ENCODE data around the gene EID2. TPM values are rescaled to one million over a fixed set of nuclear protein-coding genes. Genes with fewer than 3 reads are reported as not detected.

EID2 gene
- total RNA-seq, 1 donor from 2014 or later = 17.2 TPM

GRCh38 chr19:39497996-39498797 lies 41.8 kb downstream of the EID2 start:
- Mint-ChIP-seq H3K27me3 (ENCODE audit: low read depth, unreplicated experiment) (peaks cover 45% of the 10 kb centered on the region), H3K9me3 (ENCODE audit: unreplicated experiment) (peaks cover 4% of the 10 kb centered on the region), H3K4me1 (ENCODE audit: low read depth, unreplicated experiment) (peaks cover 5% of the 10 kb centered on the region), H3K36me3 (ENCODE audit: low read depth, unreplicated experiment) (no peaks in the 10 kb centered on the region), H3K27ac (ENCODE audit: unreplicated experiment) (peak overlapping the region; percentile 64), H3K4me3 (ENCODE audit: unreplicated experiment) (peak overlapping the region; percentile 48)
- H3K9me3 ChIP-seq (ENCODE audit: insufficient read depth, low read depth, low read length) = no peaks in the 10 kb centered on the region
- H3K4me3 ChIP-seq (ENCODE audit: insufficient read depth, low read depth, low read length) = peak overlapping the region; percentile 30
- H4K20me1 ChIP-seq (ENCODE audit: insufficient read depth, low read length) = no peaks in the 10 kb centered on the region
- peak overlapping the region; percentile 79 for H3K4me2 ChIP-seq (ENCODE audit: low read length)
- no peaks in the 10 kb centered on the region for H3K36me3 ChIP-seq (ENCODE audit: insufficient read depth, low read length)
- DNase-seq (ENCODE audit: low read depth) = peak; percentile 14
- no peak for FAIRE-seq
- TF ChIP-seq EZH2 (IDR thresholded peaks at IDR 0.05; ENCODE audit: insufficient read depth, low read length) (no peak), CTCF (IDR thresholded peaks at IDR 0.05; ENCODE audit: insufficient read depth, low read depth, low read length) (peak; percentile 7)
- H3K79me2 ChIP-seq (ENCODE audit: insufficient read depth, low read length) = no peaks in the 10 kb centered on the region
- no peak overlapping the region for H3K27ac ChIP-seq (ENCODE audit: low read depth, low read length)
- H3K27me3 ChIP-seq (ENCODE audit: insufficient read depth, low read length) = peaks cover 31% of the 10 kb centered on the region
- no peak overlapping the region for H3K9ac ChIP-seq (ENCODE audit: low read length)
- H3K4me1 ChIP-seq (ENCODE audit: insufficient read depth, low read length) = peaks cover 11% of the 10 kb centered on the region
- peak overlapping the region; percentile 41 for H2AFZ ChIP-seq (ENCODE audit: low read depth, low read length)

GRCh38 chr19:39497701-39497995 lies 42.3 kb downstream of the EID2 start:
- Mint-ChIP-seq H3K36me3 (ENCODE audit: low read depth, unreplicated experiment) (no peaks in the 10 kb centered on the region), H3K4me3 (ENCODE audit: unreplicated experiment) (no peak overlapping the region), H3K27ac (ENCODE audit: unreplicated experiment) (no peak overlapping the region), H3K9me3 (ENCODE audit: unreplicated experiment) (peaks cover 4% of the 10 kb centered on the region), H3K4me1 (ENCODE audit: low read depth, unreplicated experiment) (peaks cover 5% of the 10 kb centered on the region), H3K27me3 (ENCODE audit: low read depth, unreplicated experiment) (peaks cover 42% of the 10 kb centered on the region)
- Histone ChIP-seq H3K79me2 (ENCODE audit: insufficient read depth, low read length) (no peaks in the 10 kb centered on the region), H3K4me2 (ENCODE audit: low read length) (peak overlapping the region; percentile 79), H3K9me3 (ENCODE audit: insufficient read depth, low read depth, low read length) (no peaks in the 10 kb centered on the region), H4K20me1 (ENCODE audit: insufficient read depth, low read length) (no peaks in the 10 kb centered on the region), H3K27me3 (ENCODE audit: insufficient read depth, low read length) (peaks cover 31% of the 10 kb centered on the region), H3K27ac (ENCODE audit: low read depth, low read length) (no peak overlapping the region), H2AFZ (ENCODE audit: low read depth, low read length) (peak overlapping the region; percentile 41), H3K4me3 (ENCODE audit: insufficient read depth, low read depth, low read length) (peak overlapping the region; percentile 30), H3K9ac (ENCODE audit: low read length) (no peak overlapping the region), H3K36me3 (ENCODE audit: insufficient read depth, low read length) (no peaks in the 10 kb centered on the region), H3K4me1 (ENCODE audit: insufficient read depth, low read length) (peaks cover 11% of the 10 kb centered on the region)
- FAIRE-seq (no peak), DNase-seq (ENCODE audit: low read depth) (no peak)
- TF ChIP-seq CTCF (IDR thresholded peaks at IDR 0.05; ENCODE audit: insufficient read depth, low read depth, low read length) (no peak), EZH2 (IDR thresholded peaks at IDR 0.05; ENCODE audit: insufficient read depth, low read length) (no peak)

GRCh38 chr19:39496063-39496462 lies 43.9 kb downstream of the EID2 start:
- Mint-ChIP-seq H3K9me3 (ENCODE audit: unreplicated experiment) (peaks cover 4% of the 10 kb centered on the region), H3K36me3 (ENCODE audit: low read depth, unreplicated experiment) (peaks cover 4% of the 10 kb centered on the region), H3K27me3 (ENCODE audit: low read depth, unreplicated experiment) (peaks cover 36% of the 10 kb centered on the region), H3K4me1 (ENCODE audit: low read depth, unreplicated experiment) (peaks cover 5% of the 10 kb centered on the region), H3K27ac (ENCODE audit: unreplicated experiment) (no peak overlapping the region), H3K4me3 (ENCODE audit: unreplicated experiment) (no peak overlapping the region)
- DNase-seq (ENCODE audit: low read depth) (no peak), FAIRE-seq (no peak)
- Histone ChIP-seq H4K20me1 (ENCODE audit: insufficient read depth, low read length) (no peaks in the 10 kb centered on the region), H2AFZ (ENCODE audit: low read depth, low read length) (no peak overlapping the region), H3K9ac (ENCODE audit: low read length) (no peak overlapping the region), H3K4me1 (ENCODE audit: insufficient read depth, low read length) (peaks cover 11% of the 10 kb centered on the region), H3K9me3 (ENCODE audit: insufficient read depth, low read depth, low read length) (no peaks in the 10 kb centered on the region), H3K36me3 (ENCODE audit: insufficient read depth, low read length) (peaks cover 2% of the 10 kb centered on the region), H3K4me3 (ENCODE audit: insufficient read depth, low read depth, low read length) (no peak overlapping the region), H3K4me2 (ENCODE audit: low read length) (no peak overlapping the region), H3K79me2 (ENCODE audit: insufficient read depth, low read length) (no peaks in the 10 kb centered on the region), H3K27me3 (ENCODE audit: insufficient read depth, low read length) (peaks cover 28% of the 10 kb centered on the region), H3K27ac (ENCODE audit: low read depth, low read length) (no peak overlapping the region)
- no peak for TF ChIP-seq EZH2 (IDR thresholded peaks at IDR 0.05; ENCODE audit: insufficient read depth, low read length)
- no peak for TF ChIP-seq CTCF (IDR thresholded peaks at IDR 0.05; ENCODE audit: insufficient read depth, low read depth, low read length)
